Stimulated activated CD8-positive, alpha-beta memory T cell treated with anti-CD3 and anti-CD28 coated beads, Interleukin-7, amount 100 ng/mL, for 1 hour (primary cell): ENCODE results near the gene CDH13.

Experiments
- DNase-seq, 2 donors: peaks; one replicate each; pipeline ENCODE4 v3.0.0-alpha.2; 2020; ENCODE audit warnings: low read depth in 2 of 2

The CDH13 gene

GRCh38 chr16:82626791-82627261 is at the start of gene CDH13:
Gene CDH13, plus strand, starts transcription at chr16:82626969.
- DNase-seq = no peak

GRCh38 chr16:82580298-82580890 is 46.4 kb upstream of the CDH13 start:
- DNase-seq = no peak

GRCh38 chr16:82582975-82583374 is 43.8 kb upstream of the CDH13 start:
- DNase-seq = no peak

GRCh38 chr16:82583422-82583821 is 43.3 kb upstream of the CDH13 start:
- no peak for DNase-seq

GRCh38 chr16:82584553-82585152 is 42.1 kb upstream of the CDH13 start:
- no peak for DNase-seq

- DNase-seq = no peak
Observed at GRCh38 chr16:82585675-82586074, 41.1 kb upstream of the CDH13 start.

- DNase-seq = no peak
Observed at GRCh38 chr16:82586130-82586529, 40.6 kb upstream of the CDH13 start.

GRCh38 chr16:82587289-82587688 is 39.5 kb upstream of the CDH13 start:
- DNase-seq = no peak

- no peak for DNase-seq
Observed at GRCh38 chr16:82589407-82589806, 37.4 kb upstream of the CDH13 start.

- no peak for DNase-seq
Observed at GRCh38 chr16:82594114-82594513, 32.7 kb upstream of the CDH13 start.

GRCh38 chr16:82598771-82599170 is 28.0 kb upstream of the CDH13 start:
- no peak for DNase-seq

- DNase-seq = no peak
Observed at GRCh38 chr16:82601989-82602640, 24.7 kb upstream of the CDH13 start.

GRCh38 chr16:82603784-82604411 is 22.9 kb upstream of the CDH13 start:
- DNase-seq = no peak

- DNase-seq = no peak
Observed at GRCh38 chr16:82605076-82605475, 21.7 kb upstream of the CDH13 start.

- no peak for DNase-seq
Observed at GRCh38 chr16:82605863-82606620, 20.7 kb upstream of the CDH13 start.

GRCh38 chr16:82609140-82609539 is 17.6 kb upstream of the CDH13 start:
- DNase-seq = no peak

- no peak for DNase-seq
Observed at GRCh38 chr16:82612263-82612662, 14.5 kb upstream of the CDH13 start.

GRCh38 chr16:82616356-82616755 is 10.4 kb upstream of the CDH13 start:
- DNase-seq = no peak

GRCh38 chr16:82621781-82622180 is 5.0 kb upstream of the CDH13 start:
- no peak for DNase-seq

- DNase-seq = no peak
Observed at GRCh38 chr16:82623241-82623640, 3.5 kb upstream of the CDH13 start.

- DNase-seq = no peak
Observed at GRCh38 chr16:82625066-82625968, 1.5 kb upstream of the CDH13 start.
